Dedifferentiated amniotic fluid mesenchymal stem cell (primary cell): ENCODE measurements around the gene CAND2.

Source experiments
- DNase-seq: peaks from one replicate; pipeline ENCODE4 v3.0.0-alpha.2; 2016; ENCODE audit errors: extremely low spot score

The CAND2 gene

DNA sequence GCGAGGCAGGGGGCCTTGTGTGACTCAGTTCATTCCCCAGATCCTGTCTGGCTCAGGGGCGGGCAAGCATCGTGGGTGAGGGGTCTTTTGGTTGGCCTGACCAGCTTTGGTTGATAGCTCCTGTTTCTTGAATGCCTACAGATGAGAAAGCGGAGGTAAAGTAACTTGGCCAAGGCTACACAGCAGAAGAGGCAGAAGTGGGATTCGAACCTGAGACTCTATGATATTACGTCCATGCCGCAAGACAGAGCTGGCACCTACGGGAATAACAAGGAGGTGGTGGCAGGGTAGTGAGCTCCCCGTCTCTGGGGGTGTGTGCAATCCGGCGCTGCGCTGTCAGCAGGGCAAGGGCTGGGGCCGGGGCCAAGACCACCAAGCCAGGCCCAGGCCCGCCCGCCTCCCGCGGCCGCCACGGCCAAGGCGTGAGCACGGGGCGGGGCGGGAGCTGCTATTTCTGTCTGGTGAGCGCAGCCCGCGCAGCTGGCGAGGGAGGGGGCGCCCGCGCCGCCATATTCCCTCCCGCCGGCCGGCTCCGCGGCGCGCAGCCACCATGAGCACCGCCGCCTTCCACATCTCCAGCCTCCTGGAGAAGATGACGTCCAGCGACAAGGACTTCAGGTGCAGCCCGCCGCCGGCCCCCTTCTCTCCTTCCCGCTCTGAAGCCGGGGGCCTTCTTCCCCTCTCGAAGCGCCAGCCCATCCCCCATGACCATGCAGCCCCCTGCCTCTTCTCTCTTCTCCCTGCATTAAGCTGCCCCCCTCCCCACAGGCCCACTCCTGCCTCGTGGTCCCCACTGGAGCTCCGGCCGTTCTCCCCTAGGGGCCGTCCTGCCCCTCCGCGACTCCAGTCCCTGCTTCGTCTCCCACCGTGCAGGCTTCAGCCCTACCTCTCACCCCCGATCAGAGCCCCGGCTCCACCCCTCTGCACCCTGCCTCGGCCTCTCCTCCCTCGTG is at the start of gene CAND2:
Gene CAND2, plus strand, starts transcription at position 510 of the 953 bp plus-strand sequence. Its CDS starts 41 bp downstream, at position 551.
- DNase-seq: no peak

DNA sequence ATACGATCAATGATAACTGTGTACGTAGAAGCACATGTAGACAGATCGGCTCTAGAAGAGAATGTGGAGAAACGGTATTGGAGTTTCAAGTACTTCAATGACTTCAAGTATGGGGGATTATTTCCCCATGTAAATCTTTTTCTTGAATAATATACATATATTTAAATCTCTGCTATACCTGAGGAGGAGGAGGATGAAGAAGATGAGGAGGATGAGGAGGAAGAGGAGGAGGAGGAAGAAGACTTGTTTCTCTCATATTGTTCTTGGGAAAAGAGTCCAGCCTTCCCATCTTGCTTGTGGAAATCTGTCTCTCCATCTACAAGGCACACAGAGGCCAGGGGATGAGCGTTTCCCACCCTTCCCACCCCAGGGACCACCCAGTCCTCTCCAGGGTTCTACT is 48.0 kb upstream of the CAND2 start:
- DNase-seq: no peak

DNA sequence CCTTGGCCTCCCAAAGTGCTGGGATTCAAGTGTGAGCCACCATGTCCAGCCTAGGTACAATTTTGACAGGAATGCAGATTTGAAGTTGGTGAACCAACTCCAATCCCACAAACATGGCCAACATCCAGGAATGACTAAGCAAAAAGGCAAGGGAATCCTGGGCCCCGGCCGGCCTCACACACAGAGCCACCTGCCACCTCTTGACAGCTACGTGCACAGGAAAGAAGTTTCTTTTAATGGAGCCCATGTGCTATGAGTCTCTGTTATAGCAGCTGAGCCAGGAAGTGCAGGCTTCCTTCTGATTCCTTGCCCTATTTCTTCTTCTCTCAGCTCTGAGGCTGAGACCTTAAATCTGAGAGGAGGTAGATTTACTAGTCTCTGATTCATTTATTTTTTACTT is 46.3 kb upstream of the CAND2 start:
- DNase-seq: peak; percentile 53

DNA sequence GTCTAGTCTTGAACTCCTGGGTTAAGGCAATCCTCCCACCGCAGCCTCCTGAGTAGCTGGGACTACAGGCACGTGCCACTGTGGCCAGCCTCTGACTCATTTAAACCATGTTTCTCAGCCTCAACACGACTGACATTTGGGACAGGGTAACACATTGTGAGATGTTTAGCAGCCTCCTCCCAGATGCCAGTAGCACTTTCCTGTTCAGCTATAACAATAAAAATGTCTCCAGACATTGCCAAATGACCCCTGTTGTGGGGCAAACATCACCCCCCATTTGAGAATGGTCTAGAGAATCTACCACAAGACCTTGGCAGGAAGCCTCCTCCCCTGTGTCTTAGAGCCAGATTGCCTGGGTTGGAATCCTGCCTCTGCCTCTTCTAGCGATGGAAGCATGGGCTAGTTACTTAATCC is 45.8 kb upstream of the CAND2 start:
- DNase-seq: no peak

GRCh38 chr3:12751571-12751970 is 44.9 kb upstream of the CAND2 start:
- no peak for DNase-seq

- DNase-seq: no peak
Measured at GRCh38 chr3:12752102-12752501, 44.4 kb upstream of the CAND2 start.

DNA sequence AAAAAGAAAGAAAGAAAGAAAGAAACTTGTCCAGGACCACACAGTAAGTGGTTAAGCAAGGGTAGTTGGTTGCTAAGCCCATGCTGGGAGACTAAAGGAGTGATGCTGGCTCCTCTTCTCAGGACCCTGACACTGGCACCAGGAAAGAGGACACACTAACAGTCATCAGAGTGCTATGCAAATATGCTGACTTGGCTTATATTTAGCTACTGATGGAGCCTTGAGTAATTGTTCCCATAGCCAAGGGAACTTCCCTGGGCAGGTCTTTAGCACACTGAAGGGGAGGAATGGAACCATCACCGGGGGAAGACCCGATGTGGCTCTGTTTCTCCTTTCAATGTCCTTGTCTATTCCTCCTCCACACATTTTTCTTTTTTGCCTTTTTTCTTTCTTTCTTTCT is 43.7 kb upstream of the CAND2 start:
- DNase-seq: no peak

- DNase-seq: no peak
Measured at GRCh38 chr3:12753275-12754028, 43.0 kb upstream of the CAND2 start.

DNA sequence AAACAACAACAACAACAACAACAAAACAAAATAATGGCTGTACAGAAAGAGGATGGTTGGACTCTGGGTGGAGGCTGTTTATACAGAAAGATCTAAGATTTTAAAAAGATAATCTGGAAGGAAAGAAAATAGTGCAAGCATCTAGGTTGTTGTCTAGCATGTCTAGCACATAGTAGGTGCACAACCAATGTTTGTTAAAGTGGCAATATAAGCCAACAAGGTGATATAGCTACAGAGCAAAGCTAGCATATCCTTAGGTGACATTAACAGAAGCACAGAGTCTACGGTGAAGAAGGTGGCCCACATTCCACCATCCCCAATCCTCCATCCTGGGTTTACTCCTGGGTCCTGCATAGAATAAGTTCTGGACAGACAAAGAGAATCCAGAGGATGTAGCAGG is 42.2 kb upstream of the CAND2 start:
- DNase-seq: no peak

- DNase-seq: no peak
Measured at GRCh38 chr3:12755754-12756153, 40.7 kb upstream of the CAND2 start.

DNA sequence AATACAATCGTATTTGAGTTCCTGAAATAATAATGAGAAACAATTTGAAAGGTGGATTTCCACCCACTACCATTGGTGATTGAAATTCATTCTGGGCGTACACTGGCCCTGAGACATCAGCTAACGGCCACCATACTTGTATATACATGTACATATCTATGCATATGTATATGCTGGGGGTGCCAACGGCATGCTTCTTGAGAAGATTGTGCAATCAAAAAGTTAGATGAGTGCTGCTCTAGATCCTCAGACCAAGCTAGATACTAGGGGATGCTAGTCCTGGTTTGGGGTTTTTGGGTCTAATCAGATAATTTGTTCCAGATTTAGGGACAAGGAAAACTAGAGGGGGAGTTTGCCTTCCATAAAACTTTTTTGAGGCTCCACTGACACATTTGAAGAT is 40.3 kb upstream of the CAND2 start:
- no peak for DNase-seq

DNA sequence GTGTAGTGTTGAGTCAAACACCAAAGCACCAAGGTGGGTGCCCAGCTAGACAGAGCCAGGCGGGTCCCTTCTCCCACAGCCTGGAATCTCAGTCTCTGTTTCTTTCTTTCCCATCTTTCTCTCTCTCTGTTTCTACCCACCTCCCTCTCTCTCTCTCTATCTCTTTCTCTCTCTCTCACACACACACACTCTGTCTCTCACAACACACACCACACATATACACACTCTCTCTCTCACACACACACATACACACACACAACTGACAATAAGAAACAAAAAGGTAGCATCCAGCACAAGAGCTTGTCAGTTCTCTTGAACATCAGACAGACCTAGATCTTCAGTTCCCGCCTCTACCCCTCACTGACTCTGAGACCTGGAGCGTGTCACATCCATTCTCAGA is 39.8 kb upstream of the CAND2 start:
- no peak for DNase-seq

DNA sequence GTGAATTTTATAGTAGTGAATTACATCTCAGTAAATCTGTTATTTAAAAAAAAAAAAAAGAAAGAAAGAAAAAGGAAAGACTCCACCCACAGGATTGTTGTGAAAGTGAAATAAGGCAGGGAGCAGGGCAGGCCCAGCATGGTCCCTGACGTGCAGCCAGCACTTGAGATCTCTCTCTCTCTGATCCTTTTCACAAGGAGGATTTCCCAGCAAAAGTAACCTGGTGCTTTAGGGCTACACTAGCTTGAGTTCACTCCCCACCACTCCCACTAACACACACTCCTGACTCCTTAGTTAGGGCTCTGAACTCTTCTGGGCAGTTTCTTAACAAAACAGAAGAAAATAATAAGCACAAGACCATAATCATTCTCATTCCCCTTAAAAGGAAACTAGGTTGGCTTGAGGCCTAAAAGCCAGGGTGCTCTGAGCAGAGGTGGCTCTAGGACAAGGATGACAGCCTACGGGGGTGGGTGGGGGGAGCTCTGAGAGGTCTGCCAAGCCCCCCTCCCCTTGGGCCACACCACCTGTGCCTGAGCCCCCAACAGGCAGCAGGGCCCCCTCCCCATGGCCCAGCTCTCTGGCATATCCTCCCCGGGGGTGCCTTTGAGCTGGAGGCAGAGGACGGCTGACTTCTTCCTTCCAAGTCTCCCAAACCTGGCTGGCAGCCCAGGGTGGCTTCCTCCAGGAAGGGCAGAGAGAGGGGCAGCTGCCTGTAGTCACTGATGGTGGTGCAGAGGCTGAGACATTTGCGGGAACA is 38.3 kb upstream of the CAND2 start:
- DNase-seq: peak; percentile 70

DNA sequence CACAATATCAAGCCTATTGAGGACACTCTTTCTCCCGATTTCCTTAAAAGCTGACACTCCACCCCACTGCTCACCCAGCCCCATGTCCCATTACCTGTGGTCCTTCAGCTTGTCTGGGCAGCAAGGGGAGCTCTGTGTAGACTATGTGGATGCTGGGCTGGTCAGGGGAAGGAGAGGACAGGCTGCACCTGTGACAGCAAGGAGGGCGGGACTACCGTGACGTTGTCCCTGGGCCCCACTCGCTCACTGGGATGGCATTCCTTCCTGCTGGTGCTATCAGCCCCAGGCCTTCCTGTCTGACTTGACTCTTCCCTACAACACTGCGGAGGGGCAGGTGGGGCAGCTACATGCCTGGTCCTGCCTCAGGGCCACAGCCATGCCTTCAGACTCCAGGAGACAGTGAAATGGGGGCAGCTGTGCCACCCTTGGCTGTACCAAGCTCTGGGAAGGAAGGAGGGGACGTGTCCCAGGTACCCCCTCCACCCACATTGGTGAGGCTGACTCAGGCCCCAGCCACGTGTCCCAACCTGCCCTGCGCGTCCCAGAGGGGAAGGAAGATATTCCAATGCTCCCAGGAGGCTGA is 37.3 kb upstream of the CAND2 start, which contains the start of gene TMEM40:
Gene TMEM40, minus strand, starts transcription at position 163 of the 583 bp plus-strand sequence. CDS start 9,427 bp downstream, outside the sequence.
- DNase-seq: no peak

- no peak for DNase-seq
Measured at GRCh38 chr3:12759693-12760565, 36.6 kb upstream of the CAND2 start.

DNA sequence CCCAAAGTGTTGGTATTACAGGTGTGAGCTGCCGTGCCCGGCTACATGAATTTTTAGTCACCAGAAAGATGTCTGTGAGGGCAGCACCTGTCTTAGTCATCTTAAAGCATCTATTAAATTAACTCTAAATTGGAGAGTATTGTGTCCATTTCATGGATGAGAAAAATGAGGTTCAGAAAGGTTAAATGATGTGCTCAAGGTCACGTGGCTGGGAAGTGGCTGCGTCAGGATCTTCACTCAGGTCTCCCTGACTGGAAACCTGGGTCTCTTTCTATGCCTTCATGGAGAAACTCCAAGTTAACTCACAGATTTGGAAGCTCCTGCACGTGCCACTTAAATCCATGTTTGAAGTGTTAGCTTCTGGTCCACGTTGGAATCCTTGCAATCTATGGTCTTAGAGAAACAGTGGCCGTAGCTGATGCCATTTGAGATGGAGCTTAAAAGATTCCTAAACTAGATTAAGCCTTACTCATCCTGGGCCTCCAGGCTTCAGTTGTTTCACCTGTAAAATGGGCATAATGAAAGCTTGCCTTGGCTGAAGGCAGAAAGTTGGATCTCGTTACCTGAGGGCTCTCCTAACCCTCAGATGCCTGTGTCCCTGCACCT is 32.2 kb upstream of the CAND2 start:
- DNase-seq: no peak

GRCh38 chr3:12766541-12766940 is 29.9 kb upstream of the CAND2 start:
- DNase-seq: no peak

DNA sequence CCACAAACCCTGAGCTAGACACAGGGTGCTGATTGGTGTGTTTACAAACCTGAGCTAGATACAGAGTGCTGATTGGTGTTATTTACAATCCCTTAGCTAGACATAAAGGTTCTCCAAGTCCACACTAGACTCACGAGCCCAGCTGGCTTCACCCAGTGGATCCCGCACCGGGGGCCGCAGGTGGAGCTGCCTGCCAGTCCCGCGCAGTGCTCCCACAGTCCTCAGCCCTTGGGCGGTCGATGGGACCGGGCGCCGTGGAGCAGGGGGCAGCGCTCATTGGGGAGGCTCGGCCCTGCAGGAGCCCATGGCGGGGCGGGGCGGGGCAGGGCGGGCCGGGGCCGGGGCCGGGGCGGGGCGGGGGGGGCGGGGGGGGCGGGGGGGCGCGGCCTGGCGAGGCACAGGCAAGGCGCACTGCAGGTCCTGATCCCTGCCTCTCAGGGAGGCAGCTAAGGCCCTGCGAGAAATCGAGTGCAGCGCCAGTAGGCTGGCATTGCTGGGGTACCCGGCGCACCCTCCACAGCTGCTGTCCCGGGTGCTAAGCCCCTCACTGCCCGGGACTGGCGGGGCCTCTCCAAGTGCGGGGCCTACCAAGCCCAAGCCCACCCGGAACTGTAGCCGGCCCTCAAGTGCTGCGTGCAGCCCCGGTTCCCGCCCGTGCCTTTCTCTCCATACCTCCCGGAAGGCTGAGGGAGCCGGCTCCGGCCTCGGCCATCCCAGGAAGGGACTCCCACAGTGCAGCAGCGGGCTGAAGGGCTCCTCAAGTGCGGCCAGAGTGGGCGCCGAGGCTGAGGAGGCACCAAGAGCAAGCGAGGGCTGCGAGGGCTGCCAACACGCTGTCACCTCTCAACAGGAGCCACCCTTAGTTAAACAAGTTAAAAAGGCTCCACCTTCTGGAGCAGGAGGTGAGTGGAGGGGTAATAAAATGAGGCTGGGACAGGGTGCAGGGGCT is 27.6 kb upstream of the CAND2 start:
- no peak for DNase-seq

- DNase-seq: no peak
Measured at GRCh38 chr3:12769761-12770160, 26.7 kb upstream of the CAND2 start.
